Fibroblast of lung (primary cell): ENCODE measurements around the gene CXCL5.

Experiments
- EZH2 ChIP-seq: IDR thresholded peaks from 2 replicates; pipeline ENCODE4 v1.5.1; 2012; ENCODE audit warnings: low read length, control low read depth, mild to moderate bottlenecking; ENCODE audit errors: missing control alignments
- TF ChIP-seq, protein P1 (sequence below), 2 donors: IDR thresholded peaks in 1 of 2; conservative IDR thresholded peaks in 1 of 2; 1 replicate in 1 of 2; 2 replicates in 1 of 2; pipeline ENCODE4 v1.5.1; 2011 to 2012; ENCODE audit warnings: low read length in 2 of 2, control low read depth in 1 of 2, inconsistent platforms in 1 of 2, low read depth in 1 of 2, mild to moderate bottlenecking in 1 of 2

DNA sequence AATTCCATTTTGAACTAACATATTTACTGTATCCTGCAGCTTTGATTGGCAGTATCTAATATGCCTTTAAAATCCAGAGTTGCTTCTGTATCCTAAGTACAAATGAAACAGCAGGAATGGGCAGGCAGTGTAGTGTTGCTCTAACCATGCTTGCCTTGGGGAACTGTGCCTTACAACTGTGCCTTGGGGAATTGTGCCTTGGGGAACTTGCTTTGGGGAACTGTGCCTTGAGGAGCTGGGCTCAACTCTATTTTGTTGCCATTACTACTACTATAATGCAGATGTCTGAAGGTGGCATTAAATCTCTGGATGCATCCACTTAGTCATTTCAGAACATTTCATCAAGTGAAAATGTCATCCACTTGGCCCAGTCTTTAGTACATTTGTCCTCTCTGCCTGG, 33.1 kb upstream of the CXCL5 start:
- TF ChIP-seq, protein P1, sequence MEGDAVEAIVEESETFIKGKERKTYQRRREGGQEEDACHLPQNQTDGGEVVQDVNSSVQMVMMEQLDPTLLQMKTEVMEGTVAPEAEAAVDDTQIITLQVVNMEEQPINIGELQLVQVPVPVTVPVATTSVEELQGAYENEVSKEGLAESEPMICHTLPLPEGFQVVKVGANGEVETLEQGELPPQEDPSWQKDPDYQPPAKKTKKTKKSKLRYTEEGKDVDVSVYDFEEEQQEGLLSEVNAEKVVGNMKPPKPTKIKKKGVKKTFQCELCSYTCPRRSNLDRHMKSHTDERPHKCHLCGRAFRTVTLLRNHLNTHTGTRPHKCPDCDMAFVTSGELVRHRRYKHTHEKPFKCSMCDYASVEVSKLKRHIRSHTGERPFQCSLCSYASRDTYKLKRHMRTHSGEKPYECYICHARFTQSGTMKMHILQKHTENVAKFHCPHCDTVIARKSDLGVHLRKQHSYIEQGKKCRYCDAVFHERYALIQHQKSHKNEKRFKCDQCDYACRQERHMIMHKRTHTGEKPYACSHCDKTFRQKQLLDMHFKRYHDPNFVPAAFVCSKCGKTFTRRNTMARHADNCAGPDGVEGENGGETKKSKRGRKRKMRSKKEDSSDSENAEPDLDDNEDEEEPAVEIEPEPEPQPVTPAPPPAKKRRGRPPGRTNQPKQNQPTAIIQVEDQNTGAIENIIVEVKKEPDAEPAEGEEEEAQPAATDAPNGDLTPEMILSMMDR (conservative IDR thresholded peaks at IDR 0.05 in 1 of 2, IDR thresholded peaks at IDR 0.05 in 1 of 2; ENCODE audit: low read depth in 1 of 2, low read length in 2 of 2): no peak
- no peak for TF ChIP-seq EZH2
